T-helper 1 cell (primary cell): ENCODE measurements around the gene SLC27A4.
A peak's percentile ranks its signal among the peaks of the same experiment; 100 is the strongest.

ENCODE experiments used
- DNase-seq, 5 donors: peaks; one replicate each; pipeline ENCODE4 v3.0.0-alpha.2; 2012 to 2020
- total RNA-seq, 4 donors: gene quantifications; one replicate each; lab custom pipeline; 2026; lab: John Stamatoyannopoulos, UW

SLC27A4 gene
- total RNA-seq: 9.1 to 15.3 (median 12.4) reads per million in 4 donors

- peak; percentile 70 to 86 (median 78) for DNase-seq
Measured at GRCh38 chr9:128339761-128340690, at the start of gene SLC27A4. TSS of gene SLC27A4 (plus strand) at chr9:128340527. CDS start at chr9:128343133, 2,606 bp downstream.

GRCh38 chr9:128292009-128292408 is 48.3 kb upstream of the SLC27A4 start:
- no peak for DNase-seq

GRCh38 chr9:128293091-128293490 is 47.2 kb upstream of the SLC27A4 start:
- no peak for DNase-seq

GRCh38 chr9:128294142-128294541 is 46.2 kb upstream of the SLC27A4 start:
- DNase-seq: no peak

- no peak for DNase-seq
Measured at GRCh38 chr9:128296340-128297220, 43.7 kb upstream of the SLC27A4 start.

GRCh38 chr9:128297221-128297773 is 43.0 kb upstream of the SLC27A4 start:
- DNase-seq: no peak

- no peak for DNase-seq
Measured at GRCh38 chr9:128298535-128299482, 41.5 kb upstream of the SLC27A4 start.

- DNase-seq: no peak
Measured at GRCh38 chr9:128304136-128304970, 36.0 kb upstream of the SLC27A4 start.

GRCh38 chr9:128304971-128305288 is 35.4 kb upstream of the SLC27A4 start:
- no peak for DNase-seq

- DNase-seq: no peak
Measured at GRCh38 chr9:128309551-128309950, 30.8 kb upstream of the SLC27A4 start.

- DNase-seq: no peak
Measured at GRCh38 chr9:128310461-128310860, 29.9 kb upstream of the SLC27A4 start.

GRCh38 chr9:128314697-128315096 is 25.6 kb upstream of the SLC27A4 start:
- DNase-seq: no peak

GRCh38 chr9:128316421-128316820 is 23.9 kb upstream of the SLC27A4 start:
- DNase-seq: no peak

- no peak for DNase-seq
Measured at GRCh38 chr9:128317629-128318028, 22.7 kb upstream of the SLC27A4 start.

- no peak for DNase-seq
Measured at GRCh38 chr9:128321343-128321742, 19.0 kb upstream of the SLC27A4 start.

- no peak for DNase-seq
Measured at GRCh38 chr9:128321879-128322403, 18.4 kb upstream of the SLC27A4 start.

GRCh38 chr9:128322404-128323211 is 17.7 kb upstream of the SLC27A4 start, which contains the start of the genes COQ4 and TRUB2:
TSS of gene COQ4 (plus strand) at chr9:128322839. CDS start at chr9:128322859, 20 bp downstream.
TSS of gene TRUB2 (minus strand) at chr9:128322447. CDS start at chr9:128322408, 39 bp downstream.
- peak; percentile 84 to 95 (median 89) for DNase-seq

GRCh38 chr9:128323212-128323730 is 17.1 kb upstream of the SLC27A4 start:
- DNase-seq: no peak

GRCh38 chr9:128323791-128324190 is 16.5 kb upstream of the SLC27A4 start:
- no peak for DNase-seq
